ENCODE results near the gene CTTN. TPM values are rescaled to one million over a fixed set of nuclear protein-coding genes. Genes with fewer than 3 reads are reported as not detected.

CTTN gene
- total RNA-seq, 1 experiment from 2014 or later, result 224 TPM

GRCh38 chr11:70472240-70472639, 73.9 kb downstream of the CTTN start:
- no CpG with 5 or more reads among the region's 9 CpGs for WGBS (ENCODE audit: extremely low coverage, insufficient read length, low lambda C conversion rate)
- Histone ChIP-seq H3K14ac (ENCODE audit: insufficient read depth, low read length) (no peak overlapping the region), H3K23ac (ENCODE audit: insufficient read length, low read depth, low read length) (no peak overlapping the region), H3K23me2 (ENCODE audit: insufficient read length, low read depth, low read length, poor library complexity, severe bottlenecking) (no peaks in the 10 kb centered on the region), H2BK20ac (ENCODE audit: low read depth, low read length, poor library complexity, severe bottlenecking) (no peak overlapping the region), H3K56ac (ENCODE audit: insufficient read length, low read depth, low read length) (no peak overlapping the region), H2AK5ac (ENCODE audit: insufficient read length, low read length) (no peak overlapping the region), H2BK15ac (ENCODE audit: low read depth, low read length) (no peak overlapping the region), H4K5ac (ENCODE audit: insufficient read length, low read depth, low read length) (no peak overlapping the region), H3K4me2 (ENCODE audit: insufficient read depth, insufficient read length, low read length) (no peak overlapping the region), H4K91ac (ENCODE audit: insufficient read length, low read depth, low read length) (no peak overlapping the region), H3K9me3 (ENCODE audit: control insufficient read depth, low read depth, low read length) (no peaks in the 10 kb centered on the region), H2AFZ (ENCODE audit: low read length) (no peak overlapping the region), H2BK5ac (ENCODE audit: insufficient read length, low read length) (no peak overlapping the region), H4K8ac (replicated peaks; ENCODE audit: insufficient read length, low read depth, low read length) (no peak overlapping the region), H3T11ph (ENCODE audit: low read length) (no peak overlapping the region), H3K4me1 (ENCODE audit: insufficient read depth, low read length) (no peaks in the 10 kb centered on the region), H2BK120ac (ENCODE audit: low read depth, low read length, poor library complexity, severe bottlenecking) (no peak overlapping the region), H3K79me2 (ENCODE audit: insufficient read depth, low read length) (no peaks in the 10 kb centered on the region; the same call in 1 of the 2 replicates), H3K27ac (ENCODE audit: insufficient read length, low read depth, low read length) (no peak overlapping the region), H3K9ac (ENCODE audit: extremely low read depth, insufficient read length, low read length) (no peak overlapping the region), H3K27me3 (ENCODE audit: insufficient read depth, low read length) (no peaks in the 10 kb centered on the region), H2BK12ac (ENCODE audit: insufficient read length, low read depth, low read length) (no peak overlapping the region), H3K4ac (ENCODE audit: low read depth, low read length) (no peak overlapping the region), H3K18ac (ENCODE audit: insufficient read length, low read depth, low read length) (no peak overlapping the region), H3K79me1 (ENCODE audit: insufficient read depth, low read depth, low read length, poor library complexity, severe bottlenecking) (no peaks in the 10 kb centered on the region), H4K20me1 (ENCODE audit: control insufficient read depth, insufficient read depth, insufficient read length) (no peaks in the 10 kb centered on the region)
- no peak for DNase-seq
- Mint-ChIP-seq H3K27ac (no peak overlapping the region), H3K9me3 (no peaks in the 10 kb centered on the region), H3K4me1 (peaks cover 19 to 21% of the 10 kb centered on the region in 2 experiments), H3K27me3 (ENCODE audit: low read depth) (no peaks in the 10 kb centered on the region; the same call in none of the 2 replicates), H3K36me3 (ENCODE audit: insufficient read depth in 1 of 3, low read depth in 3 of 3) (peaks cover 2 to 8% (median 4%) of the 10 kb centered on the region in 3 experiments; a peak in 6 of 7 replicates), H3K4me3 (no peak overlapping the region)
- no peak for TF ChIP-seq CTCF (conservative IDR thresholded peaks at IDR 0.05)

Data from H9 (cell line).